ENCODE measurements around the gene MRTO4.

DNA sequence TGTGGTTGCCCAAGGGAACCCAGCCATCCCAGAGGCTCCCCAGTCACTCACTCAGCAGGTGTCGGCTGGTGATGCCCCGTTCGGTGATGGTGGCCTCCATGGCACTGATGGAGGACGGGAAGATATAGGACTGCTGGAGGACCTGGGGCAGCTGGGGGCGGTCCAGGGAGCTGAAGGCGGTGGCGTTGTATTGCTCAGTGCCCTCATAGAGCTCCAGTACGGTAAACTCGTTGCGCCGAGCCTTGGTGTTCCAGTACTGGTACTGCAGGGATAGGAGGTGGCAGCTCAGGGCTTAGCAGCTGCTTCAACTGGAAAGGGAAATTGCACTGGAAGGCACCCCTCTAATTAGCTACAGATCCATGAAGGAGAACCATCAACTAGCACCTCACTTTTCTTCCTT is 29.0 kb upstream of the MRTO4 start:
- TF ChIP-seq EP300 (IDR thresholded peaks at IDR 0.05; ENCODE audit: borderline replicate concordance) (no peak), RAD21 (IDR thresholded peaks at IDR 0.05; ENCODE audit: low read depth) (no peak), CREB1 (IDR thresholded peaks at IDR 0.05; ENCODE audit: low read depth) (no peak), FOXM1 (IDR thresholded peaks at IDR 0.05; ENCODE audit: borderline replicate concordance, low read depth) (no peak)

All from Ishikawa (cell line).